ENCODE data around the gene RNASEH2A.
A peak's percentile ranks its signal among the peaks of the same experiment; 100 is the strongest.

DNA sequence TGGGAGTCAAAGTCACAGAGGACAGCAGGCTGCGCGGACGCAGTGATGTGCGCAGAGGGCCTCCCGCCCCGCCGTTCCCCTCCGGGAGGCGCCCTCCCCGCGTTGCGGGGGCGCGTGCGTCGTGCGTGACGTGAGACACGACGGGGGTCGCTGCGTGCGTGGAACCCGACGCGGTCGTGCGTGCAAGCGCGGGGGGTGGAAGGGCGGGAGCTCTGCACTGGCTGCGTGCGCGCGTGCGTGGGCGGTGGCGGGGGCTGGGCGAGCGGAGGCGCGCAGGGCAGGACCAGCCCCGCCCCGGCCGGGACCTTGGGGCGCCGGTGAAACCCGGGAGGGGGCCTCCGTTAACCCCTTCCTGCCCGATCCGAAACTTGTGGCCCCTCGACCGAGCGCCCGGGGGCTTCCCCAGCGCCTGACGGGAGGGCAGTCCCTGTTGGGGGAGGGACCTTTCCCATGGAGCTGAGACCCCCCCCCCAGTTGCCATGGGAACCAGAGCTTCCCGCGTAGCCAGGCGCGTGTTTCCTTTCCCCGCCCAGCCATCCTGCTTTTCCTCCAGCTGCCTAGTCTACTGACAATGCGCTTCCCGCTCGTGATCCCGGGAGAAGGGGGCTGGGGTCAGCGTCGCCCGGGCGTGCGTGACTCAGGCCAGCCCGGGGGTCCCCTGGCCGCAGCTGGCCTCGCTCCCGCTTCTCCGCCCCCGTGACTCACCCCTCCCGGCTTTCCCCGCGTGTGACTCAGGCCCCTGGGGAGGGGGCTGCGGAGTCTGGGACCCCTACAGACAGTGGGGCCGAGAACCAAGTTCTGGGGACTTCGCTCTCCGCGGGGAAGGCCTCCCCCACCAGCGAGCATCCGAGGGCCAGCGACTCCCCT, 23.7 kb upstream of the RNASEH2A start:
- peak; percentile 39 for TF ChIP-seq POLR2A (IDR thresholded peaks at IDR 0.05; ENCODE audit: low read length)
- no peak for TF ChIP-seq GATA1 (IDR thresholded peaks at IDR 0.05; ENCODE audit: low read depth, low read length)
